HCT116 (cell line): Measurements from ENCODE around the gene CBL. TPM values are rescaled to one million over a fixed set of nuclear protein-coding genes. Genes with fewer than 3 reads are reported as not detected.

Experiments
- ATAC-seq: fragments of 200-7000 bp; cut with Tn5 transposase; 2 replicates; pipeline ENCODE4 v1.9.1; 2020; ENCODE audit warnings: mild to moderate bottlenecking, moderate library complexity
- BruUV-seq: library from RNA; stranded (reverse); fragments of 400-500 nt; replicated peaks from 2 replicates; lab custom pipeline; 2021; lab: Mats Ljungman, UMichigan
- CTCF ChIA-PET: fragments of 300-600 bp; sonication (Branson Sonifier 250); formaldehyde crosslinking; loops from one replicate; lab custom pipeline; 2021; ENCODE audit warnings: antibody characterized with exemption; lab: Charles Lee
- POLR2A ChIA-PET: fragments of 300-600, 350-600 bp; sonication (Branson Sonifier 250); formaldehyde crosslinking; loops from one replicate; lab custom pipeline; 2021; ENCODE audit warnings: antibody characterized with exemption; lab: Charles Lee
- RAD21 ChIA-PET, 2 experiments: fragments of 300-600 bp; sonication (Branson Sonifier 250); formaldehyde crosslinking; loops; one replicate each; lab custom pipeline; 2023; ENCODE audit warnings: low total read pairs in 2 of 2; ENCODE audit not compliant: uncharacterized antibody in 2 of 2, unreplicated experiment in 2 of 2, low non-redundant PET in 1 of 2; lab: Charles Lee
- DNase-seq: peaks from one replicate; pipeline ENCODE4 v3.0.0-alpha.2; 2010; ENCODE audit warnings: low read depth, low spot score
- H2AFZ ChIP-seq: fragments of 200-600 bp; shearing (Covaris generic), sonication (generic); 2 replicates; pipeline ENCODE4 v1.6.1; 2017; ENCODE audit warnings: low read depth, mixed run types, mixed read lengths, antibody characterized with exemption, low read length; ENCODE audit not compliant: poor library complexity, severe bottlenecking
- H3K27ac ChIP-seq: 2 replicates; pipeline ENCODE4 v1.5.1; 2012; ENCODE audit warnings: low read depth, low read length
- H3K27me3 ChIP-seq: fragments of 200-600 bp; sonication (generic); 2 replicates; pipeline ENCODE4 v1.6.1; 2016; ENCODE audit warnings: mixed run types, low read length, mixed read lengths; ENCODE audit not compliant: insufficient read depth
- H3K36me3 ChIP-seq, 2 experiments: fragments of 200-500 bp in 1 of 2; fragments of 200-600 bp in 1 of 2; sonication (Bioruptor generic) in 1 of 2; sonication (generic) in 1 of 2; 2 replicates each; pipeline versions ENCODE4 v1.5.1 to v1.6.1; 2014 to 2016; ENCODE audit warnings: low read length in 2 of 2, inconsistent platforms in 1 of 2, mixed read lengths in 1 of 2, mixed run types in 1 of 2; ENCODE audit not compliant: insufficient read depth in 2 of 2, control insufficient read depth in 1 of 2
- H3K4me1 ChIP-seq, 2 experiments: fragments of 200-600 bp in 1 of 2; sonication (generic) in 1 of 2; 2 replicates each; pipeline versions ENCODE4 v1.5.1 to v1.6.1; 2012 to 2017; ENCODE audit warnings: low read length in 2 of 2, inconsistent platforms in 1 of 2, mild to moderate bottlenecking in 1 of 2, mixed read lengths in 1 of 2, mixed run types in 1 of 2, moderate library complexity in 1 of 2; ENCODE audit not compliant: insufficient read depth in 2 of 2, control insufficient read depth in 1 of 2
- H3K4me2 ChIP-seq: fragments of 200-600 bp; sonication (generic); 2 replicates; pipeline ENCODE4 v1.6.1; 2017; ENCODE audit warnings: mixed run types, low read length, mixed read lengths
- H3K4me3 ChIP-seq, 2 experiments: fragments of 200-600 bp in 1 of 2; sonication (generic) in 1 of 2; replicated peaks in 1 of 2; 2 replicates each; pipeline ENCODE4 v1.5.1; 2011 to 2016; ENCODE audit warnings: low read length in 2 of 2, control low read depth in 1 of 2, low read depth in 1 of 2, mild to moderate bottlenecking in 1 of 2, mixed read lengths in 1 of 2, mixed run types in 1 of 2
- H3K79me2 ChIP-seq: fragments of 200-600 bp; sonication (generic); 2 replicates; pipeline ENCODE4 v1.6.1; 2017; ENCODE audit warnings: mild to moderate bottlenecking, mixed run types, low read length, moderate library complexity, mixed read lengths; ENCODE audit not compliant: insufficient read depth
- H3K9ac ChIP-seq: fragments of 200-600 bp; sonication (generic); 2 replicates; pipeline ENCODE4 v1.6.1; 2016; ENCODE audit warnings: low read length, mixed read lengths
- H3K9me2 ChIP-seq: fragments of 200-600 bp; sonication (generic), shearing (Covaris generic); 2 replicates; pipeline ENCODE4 v1.6.1; 2017; ENCODE audit warnings: mixed run types, mild to moderate bottlenecking, moderate library complexity; ENCODE audit not compliant: insufficient read depth
- H3K9me3 ChIP-seq, 2 experiments: fragments of 200-500 bp in 1 of 2; fragments of 200-600 bp in 1 of 2; sonication (Bioruptor generic) in 1 of 2; sonication (generic) in 1 of 2; 2 replicates each; pipeline ENCODE4 v1.6.1; 2014 to 2017; ENCODE audit warnings: low read length in 2 of 2, mixed read lengths in 2 of 2, inconsistent platforms in 1 of 2, low read depth in 1 of 2, mild to moderate bottlenecking in 1 of 2, mixed run types in 1 of 2, moderate library complexity in 1 of 2; ENCODE audit not compliant: control insufficient read depth in 1 of 2, insufficient read depth in 1 of 2
- H4K20me1 ChIP-seq: fragments of 200-600 bp; sonication (generic), shearing (Covaris generic); 2 replicates; pipeline ENCODE4 v1.6.1; 2017; ENCODE audit warnings: mixed run types, mild to moderate bottlenecking, moderate library complexity; ENCODE audit not compliant: insufficient read depth
- CBX3 ChIP-seq: IDR thresholded peaks from 2 replicates; pipeline ENCODE4 v1.6.1; 2012; ENCODE audit warnings: low read depth
- FOSL1 ChIP-seq: IDR thresholded peaks from 2 replicates; pipeline ENCODE4 v1.6.1; 2012; ENCODE audit warnings: low read depth
- MAX ChIP-seq: IDR thresholded peaks from 2 replicates; pipeline ENCODE4 v1.6.1; 2012
- POLR2A ChIP-seq: IDR thresholded peaks from 2 replicates; pipeline ENCODE4 v1.7.0; 2011; ENCODE audit warnings: borderline replicate concordance; ENCODE audit not compliant: insufficient read depth, insufficient read length; ENCODE audit errors: extremely low read depth
- RAD21 ChIP-seq: IDR thresholded peaks from 2 replicates; pipeline ENCODE4 v1.6.1; 2012; ENCODE audit warnings: low read depth, mild to moderate bottlenecking
- SIN3A ChIP-seq: IDR thresholded peaks from 2 replicates; pipeline ENCODE4 v1.6.1; 2012; ENCODE audit warnings: low read depth
- TCF7L2 ChIP-seq: IDR thresholded peaks from 2 replicates; pipeline ENCODE4 v1.7.0; 2011; ENCODE audit warnings: borderline replicate concordance, inconsistent platforms; ENCODE audit not compliant: insufficient read depth, insufficient read length; ENCODE audit errors: extremely low read depth
- intact Hi-C: fragments of 100-400 bp; cut with micrococcal nuclease; formaldehyde crosslinking; loops from 2 replicates; pipeline ENCODE4 v1.10.0; 2022
- total RNA-seq: library from RNA; stranded (reverse); gene quantifications from one replicate; pipeline ENCODE4 v1.2.1, GENCODE V29; 2021; ENCODE audit not compliant: unreplicated experiment

The CBL gene
- total RNA-seq, 1 experiment from 2014 or later: 31.1 TPM

- H3K27me3 ChIP-seq: no peaks in the 10 kb centered on the region
- DNase-seq (no peak), ATAC-seq (no peak)
- no peaks in the 10 kb centered on the region for H4K20me1 ChIP-seq
- no peak overlapping the region for H3K4me3 ChIP-seq
- H2AFZ ChIP-seq: no peak overlapping the region
- H3K4me1 ChIP-seq: peaks cover 0 to 8% of the 10 kb centered on the region in 2 experiments; a peak in 1 of 4 replicates
- no TSS peak for BruUV-seq
- H3K9me2 ChIP-seq: no peaks in the 10 kb centered on the region
- ChIA-PET RAD21 (interaction anchor here in 1 of 2 experiments (0.6 kb wide), 1 partner anchor 14 kb away, joined by 4 read pairs; no protein-coding TSS in a partner anchor), POLR2A (no interaction called here), CTCF (interaction anchor here (2.5 to 3.4 kb wide), 2 partner anchors 15 to 32 kb away, joined by 13 to 44 read pairs; no protein-coding TSS in a partner anchor)
- no peak overlapping the region for H3K4me2 ChIP-seq
- no peak overlapping the region for H3K27ac ChIP-seq
- TF ChIP-seq MAX: no peak
- intact Hi-C loops: loop anchor here (5.0 kb wide), 1 partner anchor 222 kb away; the partner anchor contains the start of gene DPAGT1
- H3K9me3 ChIP-seq: no peaks in the 10 kb centered on the region
- no peaks in the 10 kb centered on the region for H3K79me2 ChIP-seq
- H3K9ac ChIP-seq: no peak overlapping the region
- no peaks in the 10 kb centered on the region for H3K36me3 ChIP-seq
Measured at GRCh38 chr11:119324189-119324588, 118.0 kb downstream of the CBL start.

GRCh38 chr11:119329320-119329719 lies 123.2 kb downstream of the CBL start:
- Histone ChIP-seq H3K27me3 (no peaks in the 10 kb centered on the region), H3K4me2 (no peak overlapping the region), H3K36me3 (no peaks in the 10 kb centered on the region), H3K9me2 (no peaks in the 10 kb centered on the region), H2AFZ (no peak overlapping the region), H3K79me2 (no peaks in the 10 kb centered on the region), H3K4me1 (peaks cover 5 to 7% of the 10 kb centered on the region in 2 experiments; a peak in 3 of 4 replicates), H4K20me1 (no peaks in the 10 kb centered on the region)
- ChIA-PET RAD21 (no interaction called here), POLR2A (no interaction called here)
- ATAC-seq: no peak
- no TSS peak for BruUV-seq
- no peak for TF ChIP-seq FOSL1
- no peak for TF ChIP-seq POLR2A
- no peak for TF ChIP-seq CBX3
- TF ChIP-seq RAD21: no peak
- TF ChIP-seq TCF7L2: no peak
- TF ChIP-seq SIN3A: no peak
- TF ChIP-seq, all 23 proteins: peak for 0
- H3K4me3 ChIP-seq: no peak overlapping the region
- no peak overlapping the region for H3K9ac ChIP-seq
- H3K27ac ChIP-seq: no peak overlapping the region
- no peaks in the 10 kb centered on the region for H3K9me3 ChIP-seq
- intact Hi-C loops: no loop called here
- no peak for DNase-seq
- CTCF ChIA-PET: interaction anchor here (0.7 kb wide), 1 partner anchor 230 kb away, joined by 5 read pairs; no protein-coding TSS in a partner anchor
